K562 (cell line): ENCODE measurements around the gene SLC5A2. TPM values are rescaled to one million over a fixed set of nuclear protein-coding genes. Genes with fewer than 3 reads are reported as not detected.

Experiments used
- ATF3 ChIP-seq, 2 experiments: fragments of 450-650 bp in 1 of 2; sonication (generic) in 1 of 2; formaldehyde crosslinking in 1 of 2; IDR thresholded peaks in 1 of 2; conservative IDR thresholded peaks in 1 of 2; 2 replicates each; pipeline versions ENCODE4 v1.6.1 to v1.8.1; 2016 to 2023; ENCODE audit warnings: mild to moderate bottlenecking in 2 of 2, moderate library complexity in 2 of 2, inconsistent platforms in 1 of 2, missing genetic modification reagents in 1 of 2
- ATF4 ChIP-seq: fragments of 450-650 bp; formaldehyde crosslinking; IDR thresholded peaks from 2 replicates; pipeline ENCODE4 v1.4.0; 2022; ENCODE audit warnings: mild to moderate bottlenecking, moderate library complexity
- BRD9 ChIP-seq: fragments of 450-650 bp; IDR thresholded peaks from 2 replicates; pipeline ENCODE4 v1.6.1; 2018; ENCODE audit warnings: low read depth; ENCODE audit not compliant: partially characterized antibody
- GTF2E2 ChIP-seq: fragments of 200-800 bp; sonication (Bioruptor generic); IDR thresholded peaks from 2 replicates; pipeline ENCODE4 v1.6.1; 2016; ENCODE audit warnings: missing genetic modification characterization, missing compliant biosample characterization
- NCOA2 ChIP-seq, 2 experiments: fragments of 450-650 bp; IDR thresholded peaks; 2 replicates each; pipeline ENCODE4 v1.6.1; 2018; ENCODE audit warnings: mild to moderate bottlenecking in 2 of 2, moderate library complexity in 1 of 2; ENCODE audit not compliant: partially characterized antibody in 2 of 2
- PYGO2 ChIP-seq: fragments of 450-650 bp; IDR thresholded peaks from 2 replicates; pipeline ENCODE4 v1.6.1; 2016; ENCODE audit warnings: mild to moderate bottlenecking, missing genetic modification characterization, moderate library complexity, missing compliant biosample characterization
- SAFB ChIP-seq: fragments of 200-400 bp; formaldehyde crosslinking; IDR thresholded peaks from 2 replicates; pipeline ENCODE4 v1.6.1; 2017; ENCODE audit warnings: low read depth, low read length, borderline replicate concordance
- SFPQ ChIP-seq: fragments of 200-400 bp; formaldehyde crosslinking; IDR thresholded peaks from 2 replicates; pipeline ENCODE4 v1.6.1; 2017; ENCODE audit warnings: mild to moderate bottlenecking, low read depth, low read length, moderate library complexity
- SMARCB1 ChIP-seq: IDR thresholded peaks from 2 replicates; pipeline ENCODE4 v1.6.1; 2011; ENCODE audit warnings: improper control_type of control experiment, low read depth; ENCODE audit not compliant: insufficient read length
- STAT5A ChIP-seq: IDR thresholded peaks from 2 replicates; pipeline ENCODE4 v1.6.1; 2012; ENCODE audit warnings: low read length, inconsistent platforms, borderline replicate concordance
- ZFPM2 ChIP-seq: fragments of 250-450 bp; sonication (Bioruptor Pico); IDR thresholded peaks from 2 replicates; pipeline ENCODE4 v1.5.1; 2022; ENCODE audit warnings: mild to moderate bottlenecking
- ZMIZ1 ChIP-seq, 2 experiments: fragments of 150-350 bp in 1 of 2; IDR thresholded peaks; 2 replicates each; pipeline ENCODE4 v1.6.1; 2012 to 2016; ENCODE audit warnings: low read depth in 2 of 2, low read length in 2 of 2, mild to moderate bottlenecking in 1 of 2, moderate library complexity in 1 of 2
- ZNF398 ChIP-seq: fragments of 250-450 bp; sonication (Bioruptor Pico); IDR thresholded peaks from 2 replicates; pipeline ENCODE4 v1.8.0; 2021; ENCODE audit warnings: moderate library complexity, mild to moderate bottlenecking, inconsistent platforms
- ZNF655 ChIP-seq: fragments of 250-450 bp; sonication (Bioruptor Pico); IDR thresholded peaks from 2 replicates; pipeline ENCODE4 v1.5.0; 2021
- polyA plus RNA-seq, 8 experiments: library from polyadenylated mRNA; depleted of rRNA in 4 of 8; stranded (reverse) in 5 of 8; unstranded in 3 of 8; fragments of >200 nt; fragmentation: Nextera tagmentation in 2 of 8; fragmentation: Illumina TruSeq in 1 of 8; extraction: Ambion mirVana in 2 of 8; extraction: Trizol in 1 of 8; gene quantifications; 2 replicates each; pipeline versions ENCODE4 v1.2.1 to v1.2.3, GENCODE V29; 2011 to 2014; ENCODE audit warnings: inconsistent platforms in 1 of 8, missing spikeins in 1 of 8
- total RNA-seq, 7 experiments: library from RNA; depleted of rRNA in 6 of 7; stranded (reverse); fragments of >200 nt in 6 of 7; fragmentation: Illumina TruSeq in 2 of 7; extraction: Trizol in 2 of 7; gene quantifications; 2 replicates each; pipeline versions ENCODE4 v1.2.1 to v1.2.3, GENCODE V29; 2011 to 2021; ENCODE audit warnings: low replicate concordance in 1 of 7

SLC5A2 gene
- total and polyA plus RNA-seq, 9 of the 15 experiments (the other 6 are each of a cell fraction or from before 2014, with no cell fraction given), result 0.07 to 2.7 (median 2.2) TPM; not detected in 6

GRCh38 chr16:31477220-31478216 is 5.4 kb upstream of the SLC5A2 start (continued):
- no peak for TF ChIP-seq BRD9
- no peak for TF ChIP-seq ZFPM2
- TF ChIP-seq NCOA2 (IDR thresholded peaks at IDR 0.05; ENCODE audit: partially characterized antibody in 2 of 2), result no peak
- TF ChIP-seq ATF4, result no peak
- TF ChIP-seq SMARCB1, result peak; percentile 53
- TF ChIP-seq ZNF655 (CRISPR knock-in tag), result no peak
- TF ChIP-seq ZMIZ1 (IDR thresholded peaks at IDR 0.05; ENCODE audit: low read depth in 2 of 2, low read length in 2 of 2), result no peak
- TF ChIP-seq ATF3 (IDR thresholded peaks at IDR 0.05), result no peak
- TF ChIP-seq ATF3 (CRISPR knock-in tag; conservative IDR thresholded peaks at IDR 0.05), result no peak
- no peak for TF ChIP-seq SFPQ
- TF ChIP-seq GTF2E2 (tag), result no peak
- TF ChIP-seq PYGO2 (tag), result no peak
- no peak for TF ChIP-seq ZNF398 (CRISPR knock-in tag)
- no peak for TF ChIP-seq STAT5A
- TF ChIP-seq SAFB, result peak; percentile 80
